Measurements from ENCODE around the gene STAT6. TPM values are rescaled to one million over a fixed set of nuclear protein-coding genes. Genes with fewer than 3 reads are reported as not detected.
A peak's percentile ranks its signal among the peaks of the same experiment; 100 is the strongest.

The STAT6 gene
- total RNA-seq, 1 donor from 2014 or later = 139 TPM

DNA sequence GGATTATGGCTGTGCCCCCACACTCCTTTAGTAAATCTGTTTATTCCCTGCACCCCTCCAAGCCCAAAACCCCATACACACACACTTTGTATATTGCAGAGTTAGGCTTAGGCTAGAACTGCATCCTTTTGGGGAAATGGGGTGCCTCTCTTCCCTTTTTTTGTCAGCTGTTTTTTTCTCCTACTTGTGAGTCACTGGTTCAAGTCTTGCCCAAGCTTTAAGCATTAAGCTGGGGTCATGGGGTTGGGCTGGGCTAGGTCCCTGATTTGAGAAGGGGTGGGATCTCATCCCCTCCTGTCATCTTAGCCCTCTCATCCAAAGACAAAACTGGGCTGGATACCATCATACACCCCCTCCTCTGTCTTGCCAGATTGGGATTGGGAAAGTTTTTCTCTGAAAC lies 18.7 kb upstream of the STAT6 start:
- Mint-ChIP-seq H3K4me3 (ENCODE audit: unreplicated experiment) (peak overlapping the region; percentile 75), H3K9me3 (ENCODE audit: unreplicated experiment) (no peaks in the 10 kb centered on the region), H3K27ac (ENCODE audit: unreplicated experiment) (no peak overlapping the region), H3K27me3 (ENCODE audit: unreplicated experiment) (peaks cover 17% of the 10 kb centered on the region), H3K4me1 (ENCODE audit: unreplicated experiment) (peaks cover 36% of the 10 kb centered on the region), H3K36me3 (ENCODE audit: low read depth, unreplicated experiment) (peaks cover 7% of the 10 kb centered on the region)
- TF ChIP-seq, protein P1, sequence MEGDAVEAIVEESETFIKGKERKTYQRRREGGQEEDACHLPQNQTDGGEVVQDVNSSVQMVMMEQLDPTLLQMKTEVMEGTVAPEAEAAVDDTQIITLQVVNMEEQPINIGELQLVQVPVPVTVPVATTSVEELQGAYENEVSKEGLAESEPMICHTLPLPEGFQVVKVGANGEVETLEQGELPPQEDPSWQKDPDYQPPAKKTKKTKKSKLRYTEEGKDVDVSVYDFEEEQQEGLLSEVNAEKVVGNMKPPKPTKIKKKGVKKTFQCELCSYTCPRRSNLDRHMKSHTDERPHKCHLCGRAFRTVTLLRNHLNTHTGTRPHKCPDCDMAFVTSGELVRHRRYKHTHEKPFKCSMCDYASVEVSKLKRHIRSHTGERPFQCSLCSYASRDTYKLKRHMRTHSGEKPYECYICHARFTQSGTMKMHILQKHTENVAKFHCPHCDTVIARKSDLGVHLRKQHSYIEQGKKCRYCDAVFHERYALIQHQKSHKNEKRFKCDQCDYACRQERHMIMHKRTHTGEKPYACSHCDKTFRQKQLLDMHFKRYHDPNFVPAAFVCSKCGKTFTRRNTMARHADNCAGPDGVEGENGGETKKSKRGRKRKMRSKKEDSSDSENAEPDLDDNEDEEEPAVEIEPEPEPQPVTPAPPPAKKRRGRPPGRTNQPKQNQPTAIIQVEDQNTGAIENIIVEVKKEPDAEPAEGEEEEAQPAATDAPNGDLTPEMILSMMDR (IDR thresholded peaks at IDR 0.05; ENCODE audit: unreplicated experiment) = no peak
- DNase-seq (ENCODE audit: low spot score) = no peak

GRCh38 chr12:57129321-57129842 lies 18.2 kb upstream of the STAT6 start:
- TF ChIP-seq, protein P1 (IDR thresholded peaks at IDR 0.05; ENCODE audit: unreplicated experiment) = no peak
- DNase-seq (ENCODE audit: low spot score) = no peak
- peaks cover 14% of the 10 kb centered on the region for H3K27me3 Mint-ChIP-seq (ENCODE audit: unreplicated experiment)
- no peak overlapping the region for H3K27ac Mint-ChIP-seq (ENCODE audit: unreplicated experiment)
- peaks cover 35% of the 10 kb centered on the region for H3K4me1 Mint-ChIP-seq (ENCODE audit: unreplicated experiment)
- H3K36me3 Mint-ChIP-seq (ENCODE audit: low read depth, unreplicated experiment) = peaks cover 7% of the 10 kb centered on the region
- no peaks in the 10 kb centered on the region for H3K9me3 Mint-ChIP-seq (ENCODE audit: unreplicated experiment)
- H3K4me3 Mint-ChIP-seq (ENCODE audit: unreplicated experiment) = peak overlapping the region; percentile 75

DNA sequence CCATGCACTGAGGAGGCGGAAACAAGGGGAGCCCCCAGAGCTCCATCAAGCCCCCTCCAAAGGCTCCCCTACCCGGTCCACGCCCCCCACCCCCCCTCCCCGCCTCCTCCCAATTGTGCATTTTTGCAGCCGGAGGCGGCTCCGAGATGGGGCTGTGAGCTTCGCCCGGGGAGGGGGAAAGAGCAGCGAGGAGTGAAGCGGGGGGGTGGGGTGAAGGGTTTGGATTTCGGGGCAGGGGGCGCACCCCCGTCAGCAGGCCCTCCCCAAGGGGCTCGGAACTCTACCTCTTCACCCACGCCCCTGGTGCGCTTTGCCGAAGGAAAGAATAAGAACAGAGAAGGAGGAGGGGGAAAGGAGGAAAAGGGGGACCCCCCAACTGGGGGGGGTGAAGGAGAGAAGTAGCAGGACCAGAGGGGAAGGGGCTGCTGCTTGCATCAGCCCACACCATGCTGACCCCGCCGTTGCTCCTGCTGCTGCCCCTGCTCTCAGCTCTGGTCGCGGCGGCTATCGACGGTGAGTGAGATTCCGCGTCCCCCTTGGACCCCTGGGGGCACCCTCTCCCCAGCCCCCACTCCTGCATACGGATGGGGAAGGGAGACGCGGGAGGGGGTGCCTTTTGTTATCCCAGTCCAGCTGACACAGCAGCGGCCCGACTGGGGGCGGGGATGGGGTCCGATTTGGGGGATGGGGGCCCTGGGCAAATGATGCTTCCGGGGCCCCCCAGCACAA lies 17.5 kb upstream of the STAT6 start:
- Mint-ChIP-seq H3K4me3 (ENCODE audit: unreplicated experiment) (peak overlapping the region; percentile 82), H3K9me3 (ENCODE audit: unreplicated experiment) (no peaks in the 10 kb centered on the region), H3K27me3 (ENCODE audit: unreplicated experiment) (peaks cover 13% of the 10 kb centered on the region), H3K4me1 (ENCODE audit: unreplicated experiment) (peaks cover 31% of the 10 kb centered on the region), H3K27ac (ENCODE audit: unreplicated experiment) (no peak overlapping the region), H3K36me3 (ENCODE audit: low read depth, unreplicated experiment) (peaks cover 7% of the 10 kb centered on the region)
- TF ChIP-seq, protein P1 (IDR thresholded peaks at IDR 0.05; ENCODE audit: unreplicated experiment) = no peak
- no peak for DNase-seq (ENCODE audit: low spot score)

GRCh38 chr12:57127726-57128518 lies 16.8 kb upstream of the STAT6 start, which contains the start of gene LRP1:
TSS of gene LRP1 (plus strand) at chr12:57128483. CDS start at chr12:57128965, 482 bp downstream.
- H3K36me3 Mint-ChIP-seq (ENCODE audit: low read depth, unreplicated experiment) = peaks cover 6% of the 10 kb centered on the region
- H3K4me1 Mint-ChIP-seq (ENCODE audit: unreplicated experiment) = peaks cover 26% of the 10 kb centered on the region
- no peaks in the 10 kb centered on the region for H3K9me3 Mint-ChIP-seq (ENCODE audit: unreplicated experiment)
- DNase-seq (ENCODE audit: low spot score) = peak; percentile 73
- peaks cover 9% of the 10 kb centered on the region for H3K27me3 Mint-ChIP-seq (ENCODE audit: unreplicated experiment)
- no peak within 1 kb of the TSS for H3K27ac Mint-ChIP-seq (ENCODE audit: unreplicated experiment)
- TF ChIP-seq, protein P1 (IDR thresholded peaks at IDR 0.05; ENCODE audit: unreplicated experiment) = no peak
- H3K4me3 Mint-ChIP-seq (ENCODE audit: unreplicated experiment) = peak within 1 kb of the TSS; percentile 86
